Astrocyte of the spinal cord (primary cell): ENCODE results near the gene CNTD1.
"Not testable (repeated sequence)": the region's sequence is repeated elsewhere in the genome, so short reads cannot be mapped to it uniquely, and the experiment has no call there.

Source experiments
- DNase-seq: peaks from one replicate; pipeline ENCODE4 v3.0.0; 2011; ENCODE audit warnings: low read depth, low spot score
- H3K4me3 ChIP-seq: 2 replicates; pipeline ENCODE4 v1.5.1; 2011; ENCODE audit warnings: low read depth, mild to moderate bottlenecking, low read length, moderate library complexity
- in situ Hi-C: cut with HindIII; loops from 2 replicates; pipeline ENCODE4 v1.10.0; 2017; ENCODE audit warnings: low sequenced_read_pairs
- TF ChIP-seq, protein P1 (sequence below): IDR thresholded peaks from 2 replicates; pipeline ENCODE4 v1.5.1; 2012; ENCODE audit warnings: low read depth, mild to moderate bottlenecking, low read length, inconsistent platforms

Gene CNTD1

DNA sequence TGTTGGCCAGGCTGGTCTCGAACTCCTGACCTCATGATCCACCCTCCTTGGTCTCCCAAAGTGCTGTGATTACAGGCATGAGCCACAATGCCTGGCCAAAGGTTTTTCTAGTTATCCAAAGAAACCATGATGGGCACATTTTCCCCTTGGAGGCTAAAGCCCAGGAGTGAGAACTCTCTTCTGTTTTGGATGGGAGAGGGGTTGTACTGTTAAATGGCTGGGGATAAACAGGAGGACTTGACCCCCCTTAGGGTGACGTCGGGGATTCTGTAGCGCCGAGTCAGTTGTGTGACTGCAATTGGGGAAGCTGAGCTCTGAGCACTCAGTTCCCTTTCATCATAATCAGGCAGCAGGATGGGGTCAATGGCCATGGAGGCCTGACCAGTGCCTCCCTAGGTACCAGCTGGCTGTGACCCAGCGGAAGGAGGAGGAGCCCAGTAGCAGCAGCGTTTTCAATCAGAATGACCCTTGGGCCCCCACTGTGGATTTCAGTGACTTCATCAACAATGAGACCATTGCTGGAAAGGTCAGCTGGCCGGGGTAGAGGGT lies 56.5 kb downstream of the CNTD1 start:
- in situ Hi-C loops, result no loop called here
- DNase-seq, result no peak
- TF ChIP-seq, protein P1, sequence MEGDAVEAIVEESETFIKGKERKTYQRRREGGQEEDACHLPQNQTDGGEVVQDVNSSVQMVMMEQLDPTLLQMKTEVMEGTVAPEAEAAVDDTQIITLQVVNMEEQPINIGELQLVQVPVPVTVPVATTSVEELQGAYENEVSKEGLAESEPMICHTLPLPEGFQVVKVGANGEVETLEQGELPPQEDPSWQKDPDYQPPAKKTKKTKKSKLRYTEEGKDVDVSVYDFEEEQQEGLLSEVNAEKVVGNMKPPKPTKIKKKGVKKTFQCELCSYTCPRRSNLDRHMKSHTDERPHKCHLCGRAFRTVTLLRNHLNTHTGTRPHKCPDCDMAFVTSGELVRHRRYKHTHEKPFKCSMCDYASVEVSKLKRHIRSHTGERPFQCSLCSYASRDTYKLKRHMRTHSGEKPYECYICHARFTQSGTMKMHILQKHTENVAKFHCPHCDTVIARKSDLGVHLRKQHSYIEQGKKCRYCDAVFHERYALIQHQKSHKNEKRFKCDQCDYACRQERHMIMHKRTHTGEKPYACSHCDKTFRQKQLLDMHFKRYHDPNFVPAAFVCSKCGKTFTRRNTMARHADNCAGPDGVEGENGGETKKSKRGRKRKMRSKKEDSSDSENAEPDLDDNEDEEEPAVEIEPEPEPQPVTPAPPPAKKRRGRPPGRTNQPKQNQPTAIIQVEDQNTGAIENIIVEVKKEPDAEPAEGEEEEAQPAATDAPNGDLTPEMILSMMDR, result no peak

DNA sequence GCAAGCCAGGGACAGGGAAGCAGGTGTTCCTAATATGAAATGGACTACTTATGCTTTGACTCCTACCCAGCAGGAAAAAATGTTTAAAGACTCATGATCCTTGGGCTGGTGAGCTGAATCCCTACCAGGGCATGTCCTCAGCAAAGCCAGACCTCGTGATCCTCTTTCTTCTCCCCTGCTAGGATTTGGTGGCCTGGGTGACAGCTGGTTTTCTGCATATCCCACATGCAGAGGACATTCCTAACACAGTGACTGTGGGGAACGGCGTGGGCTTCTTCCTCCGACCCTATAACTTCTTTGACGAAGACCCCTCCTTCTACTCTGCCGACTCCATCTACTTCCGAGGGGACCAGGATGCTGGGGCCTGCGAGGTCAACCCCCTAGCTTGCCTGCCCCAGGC lies 57.4 kb downstream of the CNTD1 start:
- DNase-seq, H3K4me3 ChIP-seq, in situ Hi-C loops: not testable (repeated sequence)

More for the DNA sequence above, 56.5 kb downstream of the CNTD1 start:
- no peak overlapping the region for H3K4me3 ChIP-seq

DNA sequence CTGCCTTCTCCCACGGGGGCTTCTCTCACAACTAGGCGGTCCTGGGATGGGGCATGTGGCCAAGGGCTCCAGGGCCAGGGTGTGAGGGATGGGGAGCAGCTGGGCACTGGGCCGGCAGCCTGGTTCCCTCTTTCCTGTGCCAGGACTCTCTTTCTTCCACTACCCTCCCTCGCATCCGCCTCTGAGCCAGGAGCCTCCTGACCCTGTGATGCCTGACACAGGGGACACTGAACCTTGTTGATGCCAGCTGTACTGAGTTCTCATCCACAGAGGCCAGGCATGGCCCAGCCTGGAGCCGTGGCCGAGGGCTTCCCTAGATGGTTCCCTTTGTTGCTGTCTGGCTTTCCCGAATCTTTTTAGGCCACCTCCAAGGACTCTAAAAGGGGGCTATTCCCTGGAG lies 57.9 kb downstream of the CNTD1 start:
- DNase-seq, H3K4me3 ChIP-seq, in situ Hi-C loops: not testable (repeated sequence)

DNA sequence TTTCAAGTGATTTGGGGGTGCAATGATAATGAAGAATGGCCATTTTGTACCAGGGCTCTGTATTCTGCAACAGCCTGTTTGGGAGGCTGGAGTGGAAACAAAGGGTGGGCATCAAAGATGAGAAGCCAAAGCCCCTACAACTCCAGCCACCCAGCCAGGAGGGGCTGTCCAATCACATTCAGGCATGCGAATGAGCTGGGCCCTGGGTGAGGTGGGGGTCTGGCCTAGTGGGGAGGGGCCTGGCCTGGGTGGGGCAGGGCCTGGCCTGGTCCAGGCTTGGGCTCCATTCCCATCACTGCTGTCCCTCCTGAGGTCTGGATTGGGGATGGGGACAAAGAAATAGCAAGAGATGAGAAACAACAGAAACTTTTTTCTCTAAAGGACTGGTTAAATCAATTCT lies 58.7 kb downstream of the CNTD1 start:
- in situ Hi-C loops, result no loop called here
- H3K4me3 ChIP-seq, result no peak overlapping the region
- DNase-seq, result no peak
- TF ChIP-seq, protein P1, result no peak
